Lower leg skin (tissue), 3 donors: Measurements from ENCODE around the gene NREP.

Source experiments
- CTCF ChIP-seq, 3 donors: fragments of 450-650 bp; IDR thresholded peaks; one replicate each; pipeline ENCODE4 v1.5.1; 2016; ENCODE audit warnings: antibody characterized with exemption in 3 of 3, mild to moderate bottlenecking in 3 of 3, moderate library complexity in 2 of 3
- POLR2A ChIP-seq, 2 donors: fragments of 450-650 bp; IDR thresholded peaks; one replicate each; pipeline ENCODE4 v1.6.1; 2016 to 2017; ENCODE audit warnings: antibody characterized with exemption in 2 of 2, mild to moderate bottlenecking in 1 of 2, moderate library complexity in 1 of 2

DNA sequence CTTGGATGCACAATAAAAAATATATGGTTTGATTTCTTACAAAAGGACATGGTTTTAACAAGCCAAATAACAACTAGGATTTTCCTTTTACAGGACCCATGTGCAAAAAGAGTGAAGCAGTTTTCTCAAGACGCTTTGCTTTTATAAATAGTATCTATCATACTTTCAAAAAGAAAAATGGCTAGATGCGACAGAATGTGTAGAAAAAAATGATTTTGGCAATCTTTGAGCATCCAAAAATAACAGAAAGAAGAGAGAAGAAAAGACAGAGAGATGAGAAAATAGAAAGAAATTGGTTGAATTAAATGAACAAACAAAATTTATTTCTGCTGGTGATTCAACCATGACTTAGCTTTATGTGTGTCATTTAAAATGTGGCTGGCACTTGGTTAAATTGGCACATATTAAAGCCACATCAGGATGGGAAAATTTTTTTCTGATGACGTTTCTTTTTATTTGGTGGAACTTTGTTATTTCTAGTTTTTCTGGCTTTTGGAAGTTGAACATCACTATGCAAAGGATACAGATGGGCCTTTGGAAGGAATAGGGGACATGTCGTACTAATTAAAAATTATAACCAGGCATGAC lies 35.6 kb upstream of the NREP start:
- TF ChIP-seq CTCF (IDR thresholded peaks at IDR 0.05), result no peak
- TF ChIP-seq POLR2A (IDR thresholded peaks at IDR 0.05), result no peak
